Osteoblast (primary cell): ENCODE measurements around the gene CACNA1C. TPM values are rescaled to one million over a fixed set of nuclear protein-coding genes. Genes with fewer than 3 reads are reported as not detected.

Experiments used
- DNase-seq: peaks from one replicate; pipeline ENCODE4 v3.0.0; 2011; ENCODE audit warnings: low spot score, mixed read lengths; ENCODE audit not compliant: insufficient read length; ENCODE audit errors: missing footprints
- H2AFZ ChIP-seq: 2 replicates; pipeline ENCODE4 v1.6.0; 2011; ENCODE audit warnings: mild to moderate bottlenecking, low read length
- H3K27ac ChIP-seq: 2 replicates; pipeline ENCODE4 v1.5.1; 2011; ENCODE audit warnings: mild to moderate bottlenecking, low read depth, low read length, moderate library complexity
- H3K27me3 ChIP-seq: 2 replicates; pipeline ENCODE4 v1.6.0; 2012; ENCODE audit warnings: mild to moderate bottlenecking, control low read depth, inconsistent platforms, low read length, moderate library complexity; ENCODE audit not compliant: insufficient read depth
- H3K36me3 ChIP-seq: 2 replicates; pipeline ENCODE4 v1.5.1; 2011; ENCODE audit warnings: mild to moderate bottlenecking, low read length, control low read depth, moderate library complexity; ENCODE audit not compliant: insufficient read depth
- H3K4me1 ChIP-seq: 2 replicates; pipeline ENCODE4 v1.5.1; 2011; ENCODE audit warnings: mild to moderate bottlenecking, low read length, control low read depth, moderate library complexity; ENCODE audit not compliant: insufficient read depth
- H3K4me2 ChIP-seq: 2 replicates; pipeline ENCODE4 v1.6.0; 2011; ENCODE audit warnings: mild to moderate bottlenecking, low read length; ENCODE audit not compliant: insufficient read depth
- H3K4me3 ChIP-seq: fragments of 200-600 bp; sonication (generic); 3 replicates; pipeline ENCODE4 v1.5.1; 2012; ENCODE audit warnings: mild to moderate bottlenecking, low read length, inconsistent platforms; ENCODE audit not compliant: insufficient read depth
- H3K79me2 ChIP-seq: 2 replicates; pipeline ENCODE4 v1.6.0; 2012; ENCODE audit warnings: mild to moderate bottlenecking, low read length, control low read depth, inconsistent platforms; ENCODE audit not compliant: insufficient read depth
- H3K9me3 ChIP-seq: 2 replicates; pipeline ENCODE4 v1.5.1; 2011; ENCODE audit warnings: low read depth, low read length, control low read depth
- H4K20me1 ChIP-seq: 2 replicates; pipeline ENCODE4 v1.6.0; 2012; ENCODE audit warnings: mild to moderate bottlenecking, low read length, control low read depth; ENCODE audit not compliant: insufficient read depth
- total RNA-seq: library from RNA; depleted of rRNA; stranded (reverse); fragments of >200 nt; gene quantifications from 2 replicates; pipeline ENCODE4 v1.2.3, GENCODE V29; 2012
- TF ChIP-seq, protein P1 (sequence below): IDR thresholded peaks from 2 replicates; pipeline ENCODE4 v1.5.1; 2011; ENCODE audit warnings: mild to moderate bottlenecking, low read depth, low read length, moderate library complexity; ENCODE audit errors: extremely low read depth

CACNA1C gene
- total RNA-seq, 1 donor: 19.2 TPM

DNA sequence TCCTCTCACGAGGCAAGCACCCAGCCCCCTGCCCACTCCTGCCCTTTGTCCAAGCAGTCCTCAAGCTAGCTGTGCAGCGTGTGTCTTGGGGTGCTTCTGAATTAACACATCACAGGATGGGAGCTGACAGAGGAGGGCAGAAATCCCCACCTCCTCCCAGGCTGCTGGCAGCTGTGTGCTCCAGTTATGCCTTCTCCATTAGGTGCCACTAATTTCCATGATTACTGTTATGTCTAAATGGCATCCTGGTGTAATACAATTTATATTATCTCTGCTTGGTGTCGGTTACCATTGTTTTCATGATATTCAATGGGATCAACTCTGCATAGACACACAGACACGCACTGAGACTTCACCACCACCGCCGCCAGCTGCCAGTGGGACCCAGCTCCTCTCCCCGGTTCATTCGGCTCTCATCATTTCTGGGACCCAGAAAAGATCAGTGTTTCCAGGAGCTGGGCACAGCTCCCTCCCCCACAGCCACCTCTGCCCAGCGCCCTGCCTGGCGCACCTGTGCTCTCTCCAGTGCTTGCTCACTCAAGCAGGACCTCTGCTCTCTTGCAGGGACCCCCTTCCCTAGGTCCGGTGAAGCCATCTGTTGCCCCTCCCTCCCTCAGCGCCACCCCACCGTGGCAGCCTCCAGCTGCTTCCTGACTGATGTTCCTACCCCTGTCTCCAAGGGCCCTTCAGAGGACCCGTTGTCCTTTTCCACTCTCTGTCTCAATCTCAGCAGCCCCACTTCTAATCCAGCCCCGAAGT, 574.5 kb downstream of the CACNA1C start:
- H3K36me3 ChIP-seq: no peaks in the 10 kb centered on the region
- no peak overlapping the region for H3K27ac ChIP-seq
- H2AFZ ChIP-seq: no peak overlapping the region
- H3K4me1 ChIP-seq: peaks cover 3% of the 10 kb centered on the region
- H4K20me1 ChIP-seq: no peaks in the 10 kb centered on the region
- no peak for DNase-seq
- H3K9me3 ChIP-seq: no peaks in the 10 kb centered on the region
- TF ChIP-seq, protein P1, sequence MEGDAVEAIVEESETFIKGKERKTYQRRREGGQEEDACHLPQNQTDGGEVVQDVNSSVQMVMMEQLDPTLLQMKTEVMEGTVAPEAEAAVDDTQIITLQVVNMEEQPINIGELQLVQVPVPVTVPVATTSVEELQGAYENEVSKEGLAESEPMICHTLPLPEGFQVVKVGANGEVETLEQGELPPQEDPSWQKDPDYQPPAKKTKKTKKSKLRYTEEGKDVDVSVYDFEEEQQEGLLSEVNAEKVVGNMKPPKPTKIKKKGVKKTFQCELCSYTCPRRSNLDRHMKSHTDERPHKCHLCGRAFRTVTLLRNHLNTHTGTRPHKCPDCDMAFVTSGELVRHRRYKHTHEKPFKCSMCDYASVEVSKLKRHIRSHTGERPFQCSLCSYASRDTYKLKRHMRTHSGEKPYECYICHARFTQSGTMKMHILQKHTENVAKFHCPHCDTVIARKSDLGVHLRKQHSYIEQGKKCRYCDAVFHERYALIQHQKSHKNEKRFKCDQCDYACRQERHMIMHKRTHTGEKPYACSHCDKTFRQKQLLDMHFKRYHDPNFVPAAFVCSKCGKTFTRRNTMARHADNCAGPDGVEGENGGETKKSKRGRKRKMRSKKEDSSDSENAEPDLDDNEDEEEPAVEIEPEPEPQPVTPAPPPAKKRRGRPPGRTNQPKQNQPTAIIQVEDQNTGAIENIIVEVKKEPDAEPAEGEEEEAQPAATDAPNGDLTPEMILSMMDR: no peak
- H3K27me3 ChIP-seq: no peaks in the 10 kb centered on the region
- no peaks in the 10 kb centered on the region for H3K79me2 ChIP-seq
- H3K4me2 ChIP-seq: no peak overlapping the region
- H3K4me3 ChIP-seq: no peak overlapping the region

GRCh38 chr12:2627835-2628191, 575.0 kb downstream of the CACNA1C start:
- Histone ChIP-seq H3K4me3 (no peak overlapping the region), H3K4me1 (peaks cover 3% of the 10 kb centered on the region), H3K4me2 (no peak overlapping the region), H4K20me1 (no peaks in the 10 kb centered on the region), H2AFZ (no peak overlapping the region), H3K27ac (no peak overlapping the region), H3K27me3 (no peaks in the 10 kb centered on the region), H3K36me3 (no peaks in the 10 kb centered on the region), H3K9me3 (no peaks in the 10 kb centered on the region), H3K79me2 (no peaks in the 10 kb centered on the region)
- TF ChIP-seq, protein P1: no peak
- DNase-seq: no peak

GRCh38 chr12:2628401-2628800, 575.6 kb downstream of the CACNA1C start:
- H3K4me2 ChIP-seq: no peak overlapping the region
- DNase-seq: no peak
- no peaks in the 10 kb centered on the region for H3K79me2 ChIP-seq
- TF ChIP-seq, protein P1: no peak
- no peak overlapping the region for H2AFZ ChIP-seq
- H4K20me1 ChIP-seq: no peaks in the 10 kb centered on the region
- no peaks in the 10 kb centered on the region for H3K9me3 ChIP-seq
- H3K27ac ChIP-seq: no peak overlapping the region
- no peaks in the 10 kb centered on the region for H3K27me3 ChIP-seq
- peaks cover 3% of the 10 kb centered on the region for H3K4me1 ChIP-seq
- no peak overlapping the region for H3K4me3 ChIP-seq
- H3K36me3 ChIP-seq: no peaks in the 10 kb centered on the region

DNA sequence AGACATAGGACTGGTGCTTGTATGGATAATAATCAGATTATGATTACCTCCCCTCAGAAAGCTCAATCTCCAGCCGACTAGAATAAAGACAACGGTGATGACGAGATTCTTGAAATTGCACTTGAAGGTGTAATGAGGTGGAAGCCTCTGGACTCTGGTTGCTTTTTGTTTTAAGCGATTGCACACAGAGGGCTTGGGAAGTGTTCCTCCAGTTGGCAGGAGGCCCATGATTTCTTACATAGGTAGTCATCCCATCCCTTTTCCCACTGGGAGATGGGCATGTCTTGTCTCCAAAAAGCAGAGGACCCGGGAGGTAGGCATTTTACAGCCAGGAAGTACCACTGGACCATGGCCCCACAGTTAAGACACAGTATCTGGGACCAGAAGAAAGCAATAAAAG, 576.3 kb downstream of the CACNA1C start:
- Histone ChIP-seq H3K27me3 (no peaks in the 10 kb centered on the region), H3K36me3 (no peaks in the 10 kb centered on the region), H3K9me3 (no peaks in the 10 kb centered on the region), H3K4me1 (peaks cover 3% of the 10 kb centered on the region), H3K4me2 (no peak overlapping the region), H3K4me3 (no peak overlapping the region), H4K20me1 (no peaks in the 10 kb centered on the region), H3K79me2 (no peaks in the 10 kb centered on the region), H2AFZ (no peak overlapping the region), H3K27ac (no peak overlapping the region)
- peak; percentile 26 for DNase-seq
- TF ChIP-seq, protein P1: no peak
